GM12878 (cell line): ENCODE data around the gene SSR1. TPM values are rescaled to one million over a fixed set of nuclear protein-coding genes. Genes with fewer than 3 reads are reported as not detected.

Source experiments
- ATAC-seq: fragments of 200-7000 bp; cut with Tn5 transposase; 3 replicates; pipeline ENCODE4 v1.9.1; 2020; ENCODE audit warnings: mild to moderate bottlenecking, moderate library complexity
- BruUV-seq: library from RNA; stranded (reverse); fragments of 400-500 nt; replicated peaks from 2 replicates; lab custom pipeline; 2021; lab: Mats Ljungman, UMichigan
- CTCF ChIA-PET: fragments of 300-600 bp; sonication (Branson Sonifier 250); formaldehyde crosslinking; extraction: SDS; loops from one replicate; lab custom pipeline; 2021; ENCODE audit warnings: inconsistent platforms; lab: Yijun Ruan, JAX
- POLR2A ChIA-PET: fragments of 350-600 bp; formaldehyde crosslinking; extraction: SDS; loops from one replicate; lab custom pipeline; 2021; ENCODE audit warnings: inconsistent platforms; lab: Charles Lee
- RAD21 ChIA-PET: fragments of 300-600 bp; sonication (Branson Sonifier 250); formaldehyde crosslinking; loops from one replicate; lab custom pipeline; 2023; ENCODE audit warnings: antibody characterized with exemption; ENCODE audit not compliant: unreplicated experiment; lab: Charles Lee
- SMC1A ChIA-PET: fragments of 300-600 bp; sonication (Branson Sonifier 250); formaldehyde crosslinking; loops from one replicate; lab custom pipeline; 2023; ENCODE audit not compliant: unreplicated experiment, uncharacterized antibody; lab: Charles Lee
- DNase-seq: peaks from one replicate; pipeline ENCODE4 v3.0.0-alpha.2; 2011; ENCODE audit warnings: low read depth, low spot score
- FAIRE-seq: peaks from 3 replicates; lab custom pipeline; 2011; peaks lifted over from hg19 to GRCh38; lab: Jason Lieb, UNC
- H2AFZ ChIP-seq: 2 replicates; pipeline ENCODE4 v1.6.0; 2011; ENCODE audit warnings: low read depth, low read length, control low read depth; ENCODE audit not compliant: control insufficient read depth
- H3K27ac ChIP-seq: 2 replicates; pipeline ENCODE4 v1.5.1; 2011; ENCODE audit warnings: control low read depth; ENCODE audit not compliant: control insufficient read depth, insufficient read depth
- H3K27me3 ChIP-seq, 2 experiments: replicated peaks in 1 of 2; 2 replicates each; pipeline versions ENCODE4 v1.6.0 to v1.6.1; 2011; ENCODE audit warnings: low read length in 1 of 2; ENCODE audit not compliant: control insufficient read depth in 2 of 2, insufficient read depth in 2 of 2
- H3K36me3 ChIP-seq, 2 experiments: 2 replicates each; pipeline ENCODE4 v1.5.1; 2011; ENCODE audit warnings: low read length in 1 of 2; ENCODE audit not compliant: control insufficient read depth in 2 of 2, insufficient read depth in 2 of 2
- H3K4me1 ChIP-seq: 2 replicates; pipeline ENCODE4 v1.6.1; 2011; ENCODE audit warnings: mild to moderate bottlenecking, low read length, moderate library complexity, mixed read lengths; ENCODE audit not compliant: control insufficient read depth, insufficient read depth
- H3K4me2 ChIP-seq: 2 replicates; pipeline ENCODE4 v1.6.0; 2011; ENCODE audit warnings: control low read depth; ENCODE audit not compliant: control insufficient read depth, insufficient read depth
- H3K4me3 ChIP-seq: fragments of 200-600 bp; sonication (generic); 2 replicates; pipeline ENCODE4 v1.5.1; 2016
- H3K79me2 ChIP-seq: 2 replicates; pipeline ENCODE4 v1.6.0; 2011; ENCODE audit warnings: low read length; ENCODE audit not compliant: control insufficient read depth, insufficient read depth
- H3K9ac ChIP-seq: 2 replicates; pipeline ENCODE4 v1.8.0; 2011; ENCODE audit warnings: low read length, control low read depth, mixed read lengths; ENCODE audit not compliant: control insufficient read depth, insufficient read depth
- H3K9me3 ChIP-seq: replicated peaks from 3 replicates; pipeline ENCODE4 v1.5.1; 2011; ENCODE audit warnings: mild to moderate bottlenecking, low read length; ENCODE audit not compliant: control insufficient read depth, insufficient read depth
- H4K20me1 ChIP-seq: 2 replicates; pipeline ENCODE4 v1.6.0; 2011; ENCODE audit not compliant: control insufficient read depth, insufficient read depth
- BHLHE40 ChIP-seq, 2 experiments: fragments of 450-650 bp in 1 of 2; IDR thresholded peaks; 2 replicates each; pipeline ENCODE4 v1.6.1; 2011 to 2017; ENCODE audit warnings: low read depth in 2 of 2, borderline replicate concordance in 1 of 2, improper control_type of control experiment in 1 of 2, low read length in 1 of 2, mild to moderate bottlenecking in 1 of 2
- CEBPB ChIP-seq, 2 experiments: fragments of 150-350 bp in 1 of 2; IDR thresholded peaks; 2 replicates each; pipeline ENCODE4 v1.6.1; 2012 to 2014; ENCODE audit warnings: low read depth in 2 of 2, low read length in 2 of 2, borderline replicate concordance in 1 of 2, inconsistent platforms in 1 of 2
- ELK1 ChIP-seq: IDR thresholded peaks from 2 replicates; pipeline ENCODE4 v1.6.1; 2012; ENCODE audit warnings: low read depth, low read length, improper control_type of control experiment
- EP300 ChIP-seq, 2 experiments: fragments of 150-350 bp in 1 of 2; IDR thresholded peaks; 2 replicates each; pipeline ENCODE4 v1.6.1; 2011 to 2012; ENCODE audit warnings: low read depth in 2 of 2, low read length in 2 of 2, borderline replicate concordance in 1 of 2, improper control_type of control experiment in 1 of 2, inconsistent platforms in 1 of 2; ENCODE audit not compliant: control insufficient read depth in 1 of 2
- GATAD2B ChIP-seq: fragments of 450-650 bp; conservative IDR thresholded peaks from 2 replicates; pipeline ENCODE4 v1.6.1; 2017; ENCODE audit warnings: low read depth, mild to moderate bottlenecking, moderate library complexity
- HCFC1 ChIP-seq: fragments of 150-350 bp; IDR thresholded peaks from 2 replicates; pipeline ENCODE4 v1.6.1; 2014; ENCODE audit warnings: low read length
- KLF5 ChIP-seq: fragments of 450-650 bp; IDR thresholded peaks from 2 replicates; pipeline ENCODE4 v1.6.1; 2014; ENCODE audit warnings: mild to moderate bottlenecking; ENCODE audit not compliant: partially characterized antibody
- MEF2A ChIP-seq: IDR thresholded peaks from 2 replicates; pipeline ENCODE4 v1.6.1; 2011; ENCODE audit warnings: low read depth, mild to moderate bottlenecking, low read length, moderate library complexity; ENCODE audit not compliant: insufficient read depth
- MTA3 ChIP-seq: IDR thresholded peaks from 2 replicates; pipeline ENCODE4 v1.6.1; 2012; ENCODE audit warnings: low read length, inconsistent platforms, borderline replicate concordance
- PBX3 ChIP-seq: IDR thresholded peaks from 2 replicates; pipeline ENCODE4 v1.6.1; 2011; ENCODE audit warnings: mild to moderate bottlenecking, low read depth, low read length, moderate library complexity; ENCODE audit not compliant: insufficient replicate concordance
- PML ChIP-seq: IDR thresholded peaks from 2 replicates; pipeline ENCODE4 v1.6.1; 2012; ENCODE audit warnings: low read length, inconsistent platforms
- POU2F2 ChIP-seq: IDR thresholded peaks from 3 replicates; pipeline ENCODE4 v1.6.1; 2011; ENCODE audit warnings: low read depth, mild to moderate bottlenecking, low read length, borderline replicate concordance
- RBBP5 ChIP-seq: fragments of 200-600 bp; sonication (generic); conservative IDR thresholded peaks from 2 replicates; pipeline ENCODE4 v1.6.1; 2016
- RUNX3 ChIP-seq: IDR thresholded peaks from 2 replicates; pipeline ENCODE4 v1.6.1; 2012; ENCODE audit warnings: low read length, inconsistent platforms
- SMARCA5 ChIP-seq: fragments of 450-650 bp; IDR thresholded peaks from 2 replicates; pipeline ENCODE4 v1.6.1; 2017; ENCODE audit warnings: mild to moderate bottlenecking
- SPI1 ChIP-seq: IDR thresholded peaks from 2 replicates; pipeline ENCODE4 v1.6.1; 2011; ENCODE audit warnings: low read depth, mild to moderate bottlenecking, low read length, moderate library complexity, borderline replicate concordance; ENCODE audit not compliant: insufficient read depth
- TBL1XR1 ChIP-seq: IDR thresholded peaks from 2 replicates; pipeline ENCODE4 v1.6.1; 2012; ENCODE audit warnings: low read depth, low read length, improper control_type of control experiment
- TCF12 ChIP-seq: IDR thresholded peaks from 2 replicates; pipeline ENCODE4 v1.6.1; 2011; ENCODE audit warnings: low read depth, mild to moderate bottlenecking, low read length
- USF2 ChIP-seq: IDR thresholded peaks from 2 replicates; pipeline ENCODE4 v1.6.1; 2011; ENCODE audit warnings: low read depth, low read length, improper control_type of control experiment, borderline replicate concordance
- ZNF274 ChIP-seq: IDR thresholded peaks from one replicate; pipeline ENCODE4 v1.8.0; 2011; ENCODE audit not compliant: insufficient read length, insufficient read depth
- WGBS: methylation state at CpG from one replicate; pipeline ENCODE4 v1.1.6; 2016; ENCODE audit warnings: low lambda C conversion rate; ENCODE audit not compliant: insufficient replicate concordance, insufficient coverage; ENCODE audit errors: missing lambda C conversion rate; 5-methylcytosine and 5-hydroxymethylcytosine counted together
- in situ Hi-C: fragments of 300-500 bp; cut with MboI; formaldehyde crosslinking; loops from 9 replicates; pipeline ENCODE4 v1.14.3; 2018; ENCODE audit warnings: mixed read lengths
- intact Hi-C: fragments of 100-400 bp; cut with micrococcal nuclease; formaldehyde crosslinking; loops from one replicate; pipeline ENCODE4 v1.14.2; 2022; ENCODE audit not compliant: unreplicated experiment
- polyA plus RNA-seq, 11 experiments: library from polyadenylated mRNA; depleted of rRNA in 4 of 11; unstranded in 6 of 11; stranded (reverse) in 5 of 11; fragments of >200 nt; fragmentation: Nextera tagmentation in 4 of 11; fragmentation: Illumina TruSeq in 1 of 11; extraction: Ambion mirVana in 4 of 11; extraction: Trizol in 1 of 11; gene quantifications; 1 replicate in 1 of 11; 2 replicates in 10 of 11; pipeline versions ENCODE4 v1.2.1 to v1.2.3, GENCODE V29; 2011 to 2016; ENCODE audit warnings: inconsistent platforms in 2 of 11, missing spikeins in 2 of 11, low read depth in 1 of 11
- total RNA-seq, 4 experiments: library from RNA; depleted of rRNA in 3 of 4; stranded (reverse); fragments of >200 nt in 3 of 4; fragmentation: Illumina TruSeq in 1 of 4; extraction: Trizol in 1 of 4; gene quantifications; 2 replicates each; pipeline versions ENCODE4 v1.2.1 to v1.2.3, GENCODE V29; 2013 to 2021

The SSR1 gene
- total and polyA plus RNA-seq, 10 of the 15 experiments (the other 5 are each of a cell fraction or from before 2014, with no cell fraction given) = 42.0 to 209 (median 128) TPM

- H3K27me3 ChIP-seq = 0 out of 4 replicates have a peak, but pooled peaks cover 0 to 4% of the 10 kb centered on the region in 2 experiments
- FAIRE-seq (no peak), DNase-seq (no peak), ATAC-seq (no peak)
- no peaks in the 10 kb centered on the region for H4K20me1 ChIP-seq
- no peak overlapping the region for H3K4me2 ChIP-seq
- no peaks in the 10 kb centered on the region for H3K79me2 ChIP-seq
- ChIA-PET RAD21 (interaction anchor here (1.3 kb wide), 1 partner anchor 12 kb away, joined by 3 read pairs; no protein-coding TSS in a partner anchor), SMC1A (no interaction called here), POLR2A (interaction anchor here (0.7 kb wide), 1 partner anchor 565 kb away, joined by 4 read pairs; no protein-coding TSS in a partner anchor), CTCF (interaction anchor here (0.6 kb wide), 1 partner anchor 481 kb away, joined by 4 read pairs; no protein-coding TSS in a partner anchor)
- H3K9me3 ChIP-seq = no peaks in the 10 kb centered on the region; the same call in 1 of the 3 replicates
- no peak overlapping the region for H3K4me3 ChIP-seq
- no peak overlapping the region for H3K9ac ChIP-seq
- no peak overlapping the region for H3K27ac ChIP-seq
- H3K36me3 ChIP-seq = peaks cover 0 to 9% of the 10 kb centered on the region in 2 experiments; a peak in 3 of 4 replicates
- no TSS peak for BruUV-seq
- WGBS = 77% methylated on average over 5 of the region's 5 CpGs
- H2AFZ ChIP-seq = no peak overlapping the region
- in situ Hi-C loops (no loop called here), intact Hi-C loops (no loop called here)
- TF ChIP-seq RBBP5 = no peak
- TF ChIP-seq ELK1 = no peak
- TF ChIP-seq PML = no peak
- TF ChIP-seq BHLHE40 (IDR thresholded peaks at IDR 0.05; ENCODE audit: borderline replicate concordance in 1 of 2, low read depth in 2 of 2, low read length in 1 of 2) = no peak
- no peak for TF ChIP-seq SPI1
- TF ChIP-seq TBL1XR1 = no peak
- TF ChIP-seq RUNX3 = no peak
- TF ChIP-seq POU2F2 = no peak
- TF ChIP-seq KLF5 = no peak
- TF ChIP-seq MTA3 = no peak
- no peak for TF ChIP-seq HCFC1
- TF ChIP-seq ZNF274 = no peak
- no peak for TF ChIP-seq GATAD2B
- TF ChIP-seq TCF12 = no peak
- TF ChIP-seq MEF2A = no peak
- no peak for TF ChIP-seq USF2
- TF ChIP-seq SMARCA5 = no peak
- no peak for TF ChIP-seq EP300 (IDR thresholded peaks at IDR 0.05; ENCODE audit: borderline replicate concordance in 1 of 2, control insufficient read depth in 1 of 2, low read depth in 2 of 2, low read length in 2 of 2)
- no peak for TF ChIP-seq PBX3
- TF ChIP-seq CEBPB (IDR thresholded peaks at IDR 0.05; ENCODE audit: borderline replicate concordance in 1 of 2, low read depth in 2 of 2, low read length in 2 of 2) = no peak
- peaks cover 5% of the 10 kb centered on the region for H3K4me1 ChIP-seq
These were observed 57.1 kb downstream of the SSR1 start for GRCh38 chr6:7255918-7256317.
